ENCODE measurements around the gene SLC7A14. TPM values are rescaled to one million over a fixed set of nuclear protein-coding genes. Genes with fewer than 3 reads are reported as not detected.
A peak's percentile ranks its signal among the peaks of the same experiment; 100 is the strongest.

SLC7A14 gene
- total RNA-seq, 1 experiment from 2014 or later: 0.17 TPM

- no peak for DNase-seq (ENCODE audit: low read depth)
These were observed 49.2 kb downstream of the SLC7A14 start for GRCh38 chr3:170536712-170537111.

GRCh38 chr3:170534227-170534626 is 51.6 kb downstream of the SLC7A14 start:
- no peak for DNase-seq (ENCODE audit: low read depth)

GRCh38 chr3:170532573-170532972 is 53.3 kb downstream of the SLC7A14 start:
- no peak for DNase-seq (ENCODE audit: low read depth)

GRCh38 chr3:170531657-170532335 is 54.1 kb downstream of the SLC7A14 start:
- DNase-seq (ENCODE audit: low read depth): no peak

DNA sequence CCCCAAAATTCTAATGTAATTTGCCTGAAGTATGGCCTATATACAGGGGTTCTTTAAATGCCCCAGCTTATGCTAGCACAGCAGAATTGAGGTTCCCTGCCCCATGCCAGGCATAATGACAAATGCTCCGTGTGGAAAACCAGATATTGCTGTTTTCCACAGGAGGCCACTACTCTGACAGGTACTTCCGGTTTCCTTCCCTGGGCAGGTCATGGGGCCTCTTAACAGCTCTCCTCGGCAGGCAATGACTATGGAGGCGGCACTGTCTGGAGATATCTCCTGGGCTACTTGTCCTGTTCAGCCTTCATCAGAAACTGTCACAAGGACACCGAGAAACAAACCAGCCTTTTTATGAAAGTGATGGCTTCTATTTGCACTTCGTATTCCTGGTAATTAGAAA is 54.8 kb downstream of the SLC7A14 start:
- no peak for DNase-seq (ENCODE audit: low read depth)

DNA sequence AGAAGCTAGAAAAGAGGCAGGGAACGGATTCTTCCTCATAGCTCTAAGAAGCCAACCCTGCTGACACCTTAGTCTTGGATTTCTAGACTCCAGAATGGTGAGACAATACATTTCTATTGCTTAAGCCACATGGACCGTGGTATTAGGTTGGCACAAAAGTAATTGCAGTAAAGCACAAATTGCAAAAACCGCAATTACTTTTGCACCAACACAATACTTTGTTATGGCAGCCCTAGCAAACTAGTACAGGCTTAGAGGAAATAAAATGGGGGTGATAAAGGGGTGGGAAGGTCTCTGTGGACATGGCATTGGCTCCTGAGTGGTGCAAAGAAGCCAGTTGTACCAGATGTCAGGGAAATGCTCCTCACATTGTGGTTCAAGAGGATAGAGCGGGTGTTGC is 56.0 kb downstream of the SLC7A14 start:
- no peak for DNase-seq (ENCODE audit: low read depth)

- DNase-seq (ENCODE audit: low read depth): no peak
These were observed 56.5 kb downstream of the SLC7A14 start for GRCh38 chr3:170529346-170529745.

DNA sequence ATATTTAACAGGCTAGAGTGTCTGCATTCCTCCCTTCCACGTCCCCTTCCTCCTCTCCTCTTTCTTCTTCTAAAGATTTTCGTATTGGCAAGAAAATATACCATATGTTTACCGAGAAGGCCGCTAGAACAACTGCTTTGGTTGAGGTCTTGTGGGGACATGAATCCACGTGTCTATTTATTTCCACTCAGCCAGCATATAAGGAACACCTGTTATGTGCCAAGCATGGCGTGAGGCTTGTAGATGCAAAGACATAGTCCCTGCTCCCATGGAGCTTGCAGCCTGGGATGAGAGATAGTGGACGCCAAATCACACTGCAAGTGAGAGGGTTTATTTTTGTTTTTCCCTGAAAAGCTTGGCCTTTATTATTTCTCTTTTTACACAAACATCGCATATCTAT is 57.1 kb downstream of the SLC7A14 start:
- DNase-seq (ENCODE audit: low read depth): no peak

DNA sequence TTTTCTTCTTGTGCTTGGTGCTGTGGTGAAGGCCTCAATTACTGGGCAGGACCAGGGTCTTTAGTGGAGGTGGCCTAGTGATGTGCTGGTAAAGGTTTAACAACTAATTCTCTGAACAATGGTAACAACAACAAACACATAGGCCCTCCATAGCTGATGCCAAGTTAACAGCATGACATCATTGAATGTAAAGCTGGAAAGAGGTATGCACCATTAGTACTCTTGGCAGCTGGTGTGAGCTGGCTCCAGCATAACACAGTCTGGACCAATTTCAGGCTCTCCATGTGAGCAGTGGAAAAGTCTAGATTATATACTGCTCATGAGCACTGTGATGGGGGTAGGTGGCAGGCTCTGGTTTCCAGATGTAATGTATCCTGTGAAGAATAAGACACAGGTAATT is 61.8 kb downstream of the SLC7A14 start:
- peak; percentile 48 for DNase-seq (ENCODE audit: low read depth)

- DNase-seq (ENCODE audit: low read depth): peak; percentile 48
These were observed 62.6 kb downstream of the SLC7A14 start for GRCh38 chr3:170523248-170523647.

DNA sequence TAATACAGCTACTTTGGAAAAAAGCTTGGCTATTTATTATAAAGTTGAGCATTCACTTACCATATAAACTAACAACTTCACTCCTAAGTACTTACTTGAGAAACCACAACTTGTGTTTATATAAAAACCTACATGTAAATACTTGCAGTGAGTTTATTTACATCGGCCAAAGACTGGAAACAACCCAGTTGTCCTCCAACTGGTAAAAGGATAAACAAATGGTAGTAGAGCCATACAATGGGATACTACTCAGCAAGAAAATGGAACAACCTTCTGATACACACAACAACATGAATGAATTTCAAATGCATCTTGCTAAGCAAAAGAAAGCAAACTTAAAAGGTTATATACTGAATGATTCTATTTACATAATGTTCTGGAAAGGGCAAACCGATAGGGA is 63.7 kb downstream of the SLC7A14 start:
- no peak for DNase-seq (ENCODE audit: low read depth)

GRCh38 chr3:170520996-170521395 is 64.9 kb downstream of the SLC7A14 start:
- peak; percentile 65 for DNase-seq (ENCODE audit: low read depth)

DNA sequence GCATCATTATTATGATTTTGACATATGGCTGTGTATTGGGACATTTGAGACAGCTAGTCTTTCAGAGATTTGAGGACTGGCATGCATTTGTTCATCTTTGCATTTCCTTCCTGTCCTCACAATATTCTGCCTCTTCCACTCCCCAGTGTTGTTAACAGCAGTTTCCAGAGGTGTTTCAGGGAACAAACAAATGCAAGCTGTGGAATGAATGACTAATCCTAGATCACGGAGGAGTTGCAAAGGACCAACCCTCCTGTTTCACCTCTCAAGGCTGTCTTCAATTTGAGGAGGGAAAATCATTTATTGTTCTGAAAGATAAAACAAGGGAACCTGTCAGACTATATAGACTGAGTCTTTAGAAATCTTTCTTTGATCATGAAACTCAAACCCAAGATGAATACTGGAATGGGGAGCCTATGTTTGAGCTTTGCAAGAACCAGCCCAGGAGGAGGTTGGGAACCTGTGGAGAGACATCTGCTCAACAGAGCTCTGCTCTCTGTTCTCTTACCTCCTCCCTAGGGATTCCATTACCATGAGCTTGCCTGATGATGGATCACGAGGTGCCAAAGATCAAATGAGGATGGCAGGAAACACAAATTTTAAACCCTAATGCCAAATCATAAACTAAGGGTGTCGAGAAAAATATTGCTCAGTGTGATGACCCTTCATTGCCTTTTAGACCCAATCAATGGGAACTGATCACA is 68.5 kb downstream of the SLC7A14 start:
- DNase-seq (ENCODE audit: low read depth): no peak

DNA sequence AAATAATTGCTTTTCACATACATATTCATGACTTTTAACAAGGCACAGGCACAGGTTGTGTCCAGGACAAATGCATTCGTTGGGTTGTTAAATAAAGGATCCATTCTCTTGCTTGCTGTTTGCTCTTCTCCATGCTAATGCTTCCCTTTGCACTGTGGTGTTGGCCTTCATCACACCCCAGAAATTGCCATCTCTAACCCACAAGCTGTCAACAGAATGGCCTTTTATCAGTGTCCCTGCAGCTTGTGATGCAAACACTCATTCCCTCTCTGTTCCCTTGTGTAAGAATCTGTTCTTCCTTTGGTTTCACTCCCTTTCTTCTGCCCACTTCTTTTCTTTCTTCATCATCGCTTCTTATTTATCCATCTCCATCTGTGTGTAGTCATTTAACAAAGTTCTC is 72.2 kb downstream of the SLC7A14 start:
- no peak for DNase-seq (ENCODE audit: low read depth)

- no peak for DNase-seq (ENCODE audit: low read depth)
These were observed 74.5 kb downstream of the SLC7A14 start for GRCh38 chr3:170511371-170511770.

GRCh38 chr3:170508839-170509238 is 77.0 kb downstream of the SLC7A14 start:
- DNase-seq (ENCODE audit: low read depth): no peak

- DNase-seq (ENCODE audit: low read depth): no peak
These were observed 77.6 kb downstream of the SLC7A14 start for GRCh38 chr3:170508291-170508690.

- DNase-seq (ENCODE audit: low read depth): no peak
These were observed 78.8 kb downstream of the SLC7A14 start for GRCh38 chr3:170507063-170507462.

GRCh38 chr3:170506556-170506955 is 79.3 kb downstream of the SLC7A14 start:
- DNase-seq (ENCODE audit: low read depth): peak; percentile 23

GRCh38 chr3:170502297-170502696 is 83.6 kb downstream of the SLC7A14 start:
- no peak for DNase-seq (ENCODE audit: low read depth)

DNA sequence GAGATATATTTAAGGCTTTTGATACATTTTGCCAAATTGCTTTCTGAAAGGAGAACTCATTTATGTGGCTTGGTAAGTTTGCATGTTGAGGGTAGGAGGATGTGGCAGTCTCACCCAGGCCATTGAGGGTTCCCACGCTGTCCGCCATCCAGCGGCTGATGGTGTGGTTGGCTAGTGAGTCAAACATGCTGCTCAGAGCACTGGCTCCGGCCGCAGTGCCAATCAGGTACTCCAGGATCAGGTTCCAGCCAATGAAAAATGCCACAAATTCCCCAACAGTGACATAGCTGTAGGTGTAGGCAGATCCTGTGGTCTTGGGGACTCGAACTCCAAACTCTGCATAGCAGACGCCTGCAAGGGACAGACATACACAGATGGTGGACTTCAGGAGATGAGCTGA is 84.9 kb downstream of the SLC7A14 start:
- DNase-seq (ENCODE audit: low read depth): no peak

GRCh38 chr3:170500462-170500861 is 85.4 kb downstream of the SLC7A14 start:
- no peak for DNase-seq (ENCODE audit: low read depth)

GRCh38 chr3:170499562-170500156 is 86.2 kb downstream of the SLC7A14 start:
- DNase-seq (ENCODE audit: low read depth): peak; percentile 62
